HG02798 (cell line): ENCODE measurements around the gene NUDT4B.
"Not testable (repeated sequence)": the region's sequence is repeated elsewhere in the genome, so short reads cannot be mapped to it uniquely, and the experiment has no call there.

Experiments
- ATAC-seq: cut with Tn5 transposase; IDR thresholded peaks from one replicate; pipeline ENCODE4 v1.9.1; 2021; ENCODE audit warnings: mild to moderate bottlenecking; ENCODE audit not compliant: unreplicated experiment, poor library complexity

The NUDT4B gene

GRCh38 chr1:148748563-148749334 is at the start of gene NUDT4B:
Gene NUDT4B (plus strand): TSS chr1:148748774. CDS start chr1:148748953, 179 bp downstream.
- peak; percentile 38 for ATAC-seq

DNA sequence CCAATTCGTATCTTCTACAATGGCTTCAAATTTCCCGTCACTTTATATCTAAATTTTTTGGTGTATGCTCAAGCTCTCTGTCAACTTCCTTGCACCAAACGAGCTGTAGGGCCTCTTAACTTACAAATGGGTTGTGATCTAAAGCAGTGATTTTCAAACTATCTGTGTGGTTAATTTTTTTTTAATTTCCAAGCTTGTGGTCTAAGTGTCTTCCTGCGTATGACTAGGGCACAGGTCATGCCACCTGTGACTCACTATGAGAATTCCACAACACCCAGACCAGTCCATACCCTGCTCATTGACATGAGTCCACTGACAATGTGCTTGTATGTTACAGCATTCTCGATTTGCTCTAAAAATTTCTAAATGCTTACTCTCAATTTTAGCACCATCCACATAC is 49.2 kb upstream of the NUDT4B start:
- not testable (repeated sequence) for ATAC-seq

GRCh38 chr1:148702242-148702641 is 46.3 kb upstream of the NUDT4B start:
- ATAC-seq, result not testable (repeated sequence)

- not testable (repeated sequence) for ATAC-seq
Measured at GRCh38 chr1:148703973-148704591, 44.5 kb upstream of the NUDT4B start.

DNA sequence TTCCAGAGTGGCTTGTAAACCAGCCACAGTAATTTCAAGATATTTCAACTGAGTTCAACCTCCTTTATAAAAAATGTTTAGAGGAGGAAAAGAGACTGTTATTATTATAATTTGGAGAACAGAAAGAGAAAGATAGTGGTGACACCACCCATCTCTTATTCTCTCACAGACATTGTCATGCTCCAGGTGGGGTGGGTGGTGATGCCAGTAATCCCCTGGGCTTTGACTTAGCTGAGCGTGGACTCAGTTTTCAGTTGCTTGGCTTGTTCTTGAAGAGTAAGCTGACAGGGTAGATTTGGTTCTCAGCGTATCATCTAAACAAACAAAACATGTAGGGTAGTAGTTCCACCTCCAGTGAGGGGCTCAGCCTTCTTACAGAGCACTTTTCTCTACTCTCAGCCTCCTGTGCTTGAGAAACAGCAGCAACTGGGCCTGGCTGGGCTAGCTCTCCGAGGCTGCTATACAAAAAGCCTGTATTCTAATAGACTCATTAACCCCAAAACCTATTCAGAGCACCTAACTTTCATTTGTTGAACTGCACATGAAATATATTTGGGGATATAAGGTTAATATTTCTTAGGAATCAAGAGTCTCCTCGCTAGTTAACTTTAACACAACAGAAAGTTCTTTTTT is 43.1 kb upstream of the NUDT4B start:
- ATAC-seq, result not testable (repeated sequence)

DNA sequence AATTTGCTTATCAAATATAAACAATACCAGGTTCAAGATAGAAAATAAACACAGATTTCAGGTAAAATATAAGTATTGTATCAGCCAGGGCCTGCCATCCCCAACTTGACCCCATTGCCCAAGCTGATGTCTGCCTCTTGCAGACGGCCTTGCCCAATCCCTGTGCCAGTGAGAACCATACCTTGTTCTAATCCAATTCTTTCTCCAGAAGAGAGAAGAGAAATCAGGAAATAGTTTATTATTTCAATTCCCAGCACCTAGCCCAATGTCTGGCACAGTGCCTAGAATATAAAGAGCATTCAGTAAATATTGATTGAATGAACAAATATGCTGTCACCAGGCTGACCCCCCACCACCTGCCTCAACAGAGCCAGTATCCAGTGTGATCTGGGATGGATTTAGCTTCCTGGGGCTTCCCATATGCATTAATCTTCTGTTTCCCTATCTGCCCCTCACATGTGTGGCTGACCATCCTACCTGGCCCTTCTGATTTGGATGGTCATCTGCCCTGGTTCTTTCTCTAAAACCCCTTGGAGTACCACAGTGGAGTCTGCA is 39.7 kb upstream of the NUDT4B start:
- not testable (repeated sequence) for ATAC-seq

GRCh38 chr1:148710772-148711523 is 37.6 kb upstream of the NUDT4B start:
- ATAC-seq, result not testable (repeated sequence)

- not testable (repeated sequence) for ATAC-seq
Measured at GRCh38 chr1:148712353-148712752, 36.2 kb upstream of the NUDT4B start.

- ATAC-seq, result not testable (repeated sequence)
Measured at GRCh38 chr1:148715518-148715917, 33.1 kb upstream of the NUDT4B start.

DNA sequence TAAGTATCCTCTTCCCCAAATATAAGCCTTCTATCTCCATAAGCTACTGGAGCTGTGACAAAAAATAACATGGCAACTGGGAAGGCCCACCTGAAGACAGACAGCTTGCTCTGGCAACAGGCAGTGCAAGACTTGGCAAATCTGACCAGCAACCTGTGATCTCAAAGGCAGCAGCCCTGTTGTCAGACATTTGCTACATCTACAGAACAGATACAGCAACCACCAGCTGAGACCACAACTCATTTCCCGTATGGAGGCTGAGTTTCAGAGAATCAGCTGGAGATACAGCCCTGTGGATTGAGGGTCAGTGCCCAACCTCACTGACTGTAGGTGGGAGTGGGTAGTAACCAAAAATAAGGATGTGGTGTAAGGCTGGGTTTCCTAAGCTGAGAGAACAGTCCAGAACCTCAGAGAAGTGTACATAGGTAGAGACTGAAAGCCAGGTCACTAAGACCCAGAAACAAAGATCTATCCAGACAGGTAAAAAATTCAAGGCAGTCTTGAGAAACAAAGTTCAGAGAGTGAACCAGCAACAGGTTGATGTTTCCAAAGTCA is 31.5 kb upstream of the NUDT4B start:
- ATAC-seq, result not testable (repeated sequence)

GRCh38 chr1:148720918-148721317 is 27.7 kb upstream of the NUDT4B start:
- ATAC-seq, result not testable (repeated sequence)

- ATAC-seq, result peak; percentile 41
Measured at GRCh38 chr1:148722758-148723157, 25.8 kb upstream of the NUDT4B start.

DNA sequence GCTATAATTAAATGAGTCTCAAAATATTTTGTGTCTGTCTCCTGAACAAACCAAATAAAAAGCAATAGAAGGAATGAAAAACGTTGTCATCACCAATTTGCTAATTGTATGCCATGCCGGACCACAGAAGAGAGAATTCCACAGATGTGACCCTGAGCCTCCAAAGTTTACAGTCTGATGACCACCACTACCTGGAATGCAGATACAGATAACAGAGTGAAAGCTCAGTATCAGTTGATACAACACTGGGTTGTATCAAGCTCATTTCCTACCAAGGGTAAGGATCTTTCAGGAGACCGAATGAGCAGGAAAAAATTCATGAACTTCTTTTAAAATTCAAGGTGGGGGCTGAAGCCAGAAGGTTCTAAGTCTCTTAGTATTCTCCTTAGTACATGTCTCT is 25.1 kb upstream of the NUDT4B start:
- ATAC-seq, result not testable (repeated sequence)

DNA sequence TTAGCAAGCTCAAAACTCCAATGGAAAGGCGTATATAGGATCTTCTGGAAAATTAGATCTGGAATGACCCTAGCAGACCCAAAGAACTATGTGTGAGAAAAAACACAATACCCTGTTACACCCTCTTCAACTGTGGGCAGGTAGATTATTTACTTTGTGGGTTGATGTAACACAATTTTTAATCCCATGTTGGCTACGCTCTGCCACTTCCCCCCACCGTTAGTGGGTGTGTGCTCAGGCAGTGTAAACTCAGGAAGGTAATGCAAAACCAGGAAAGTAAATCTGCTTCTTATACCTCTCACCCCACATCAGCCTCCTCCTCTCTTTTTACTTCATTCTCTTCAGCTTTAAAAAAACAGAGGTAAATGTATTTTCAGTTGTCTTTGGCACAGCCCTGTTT is 23.7 kb upstream of the NUDT4B start:
- ATAC-seq, result not testable (repeated sequence)

- not testable (repeated sequence) for ATAC-seq
Measured at GRCh38 chr1:148727862-148728261, 20.7 kb upstream of the NUDT4B start.

DNA sequence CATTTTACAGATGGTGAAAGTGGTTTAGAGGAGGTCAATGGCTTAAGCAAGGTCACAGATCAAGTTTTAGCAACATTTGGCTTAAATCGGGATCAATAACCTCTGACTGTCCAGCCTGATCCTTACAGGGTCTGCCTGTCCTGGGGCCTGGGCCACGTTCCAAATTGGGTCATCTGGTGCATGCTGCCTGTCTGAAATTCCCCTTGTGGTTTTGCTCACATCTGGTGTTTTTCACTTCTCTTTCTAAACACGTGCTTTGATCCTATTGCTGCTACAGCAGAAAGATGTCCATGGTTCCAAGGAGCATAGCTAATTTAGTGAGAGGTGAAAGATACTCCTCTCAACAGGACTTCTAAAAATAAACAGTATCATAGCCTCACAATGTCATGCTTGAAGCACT is 19.4 kb upstream of the NUDT4B start:
- peak; percentile 75 for ATAC-seq

DNA sequence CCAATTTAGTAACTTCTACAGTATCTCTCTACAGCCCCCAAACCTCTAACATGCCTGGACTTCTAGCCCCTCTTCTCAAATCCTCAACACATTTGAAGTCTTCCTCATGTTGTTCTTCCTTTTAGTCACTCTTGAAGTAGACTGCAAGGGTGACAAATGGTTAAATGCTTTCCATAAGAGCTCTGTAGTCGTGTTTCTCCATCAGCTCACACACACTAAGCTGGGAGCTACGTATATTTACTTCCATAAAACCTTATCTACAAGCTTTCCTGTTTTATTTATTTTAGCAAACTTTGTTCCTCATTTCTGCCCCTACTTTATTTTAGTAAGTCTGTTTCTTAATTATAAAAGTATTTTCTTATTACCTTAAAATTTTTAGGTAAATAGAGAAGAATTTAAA is 19.0 kb upstream of the NUDT4B start:
- ATAC-seq, result not testable (repeated sequence)

- ATAC-seq, result not testable (repeated sequence)
Measured at GRCh38 chr1:148732277-148732676, 16.3 kb upstream of the NUDT4B start.

DNA sequence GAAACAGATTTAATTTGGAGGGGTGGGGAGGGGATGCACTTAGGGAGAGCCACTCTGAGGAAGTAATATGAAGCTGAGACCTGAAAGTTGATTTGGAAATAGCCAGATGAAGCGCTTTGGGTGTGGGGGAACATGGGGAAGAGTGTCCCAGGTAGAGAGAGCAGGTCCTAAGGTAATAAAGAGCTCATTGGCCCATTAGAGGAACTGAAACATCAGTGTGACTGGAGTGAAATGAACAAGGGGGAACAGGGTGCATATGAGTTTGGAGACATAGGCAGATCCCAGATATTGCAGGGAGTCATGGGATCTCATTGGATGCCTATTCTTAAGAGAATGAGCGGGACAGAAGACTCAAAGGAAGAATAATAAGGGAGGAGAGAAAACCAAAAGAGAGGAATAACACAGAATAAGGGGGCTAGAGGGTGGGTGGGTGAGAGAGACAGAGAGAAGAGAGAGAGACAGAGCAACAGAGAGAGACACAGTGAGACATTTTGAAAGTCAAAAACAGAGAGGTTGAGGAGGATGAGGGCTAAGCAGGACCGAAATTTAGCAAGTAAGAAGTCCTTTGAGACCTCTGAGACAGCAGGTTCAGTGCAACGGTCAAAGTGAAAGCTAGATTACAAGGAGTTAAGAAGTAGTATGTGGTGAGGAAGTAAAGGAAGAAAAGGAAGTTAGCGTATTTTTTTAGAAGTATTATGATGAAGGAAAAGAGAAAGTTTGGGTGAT is 14.8 kb upstream of the NUDT4B start:
- ATAC-seq, result peak; percentile 81
